HUDEP-2 (cell line): ENCODE measurements around the gene SLC25A26.

Experiments
- DNase-seq, 76 experiments: peaks; one replicate each; lab custom pipeline; 2025; ENCODE audit not compliant: unreplicated experiment in 76 of 76; lab: John Stamatoyannopoulos, UW

The SLC25A26 gene

GRCh38 chr3:66393333-66394005 lies 172.7 kb downstream of the SLC25A26 start:
- DNase-seq = no peak

- DNase-seq = no peak
These were observed 173.4 kb downstream of the SLC25A26 start for GRCh38 chr3:66394019-66394752.

- DNase-seq = no peak
These were observed 174.0 kb downstream of the SLC25A26 start for GRCh38 chr3:66394753-66395249.

- no peak for DNase-seq
These were observed 174.8 kb downstream of the SLC25A26 start for GRCh38 chr3:66395635-66396034.

GRCh38 chr3:66396161-66396760 lies 175.5 kb downstream of the SLC25A26 start:
- DNase-seq = no peak

GRCh38 chr3:66396888-66397287 lies 176.1 kb downstream of the SLC25A26 start:
- DNase-seq = no peak

- DNase-seq = no peak
These were observed 176.9 kb downstream of the SLC25A26 start for GRCh38 chr3:66397745-66398144.

GRCh38 chr3:66398228-66399025 lies 177.6 kb downstream of the SLC25A26 start:
- DNase-seq = no peak

- no peak for DNase-seq
These were observed 178.9 kb downstream of the SLC25A26 start for GRCh38 chr3:66399529-66400232.

- no peak for DNase-seq
These were observed 179.8 kb downstream of the SLC25A26 start for GRCh38 chr3:66400411-66401156.

- DNase-seq = no peak
These were observed 180.4 kb downstream of the SLC25A26 start for GRCh38 chr3:66401157-66401550.

GRCh38 chr3:66401675-66402491 lies 181.1 kb downstream of the SLC25A26 start:
- no peak for DNase-seq

GRCh38 chr3:66402596-66403290 lies 181.9 kb downstream of the SLC25A26 start:
- DNase-seq = no peak

- DNase-seq = no peak
These were observed 182.7 kb downstream of the SLC25A26 start for GRCh38 chr3:66403323-66403990.

- no peak for DNase-seq
These were observed 183.4 kb downstream of the SLC25A26 start for GRCh38 chr3:66404197-66404596.

- DNase-seq = no peak
These were observed 184.3 kb downstream of the SLC25A26 start for GRCh38 chr3:66404903-66405700.

GRCh38 chr3:66405701-66406091 lies 184.9 kb downstream of the SLC25A26 start:
- DNase-seq = no peak
